GM12801 (cell line): Measurements from ENCODE around the gene SFMBT1.

Source experiments
- TF ChIP-seq, protein P1 (sequence below): IDR thresholded peaks from one replicate; pipeline ENCODE4 v1.5.1; 2011; ENCODE audit warnings: control low read depth; ENCODE audit not compliant: insufficient read length; ENCODE audit errors: extremely low read depth

The SFMBT1 gene

DNA sequence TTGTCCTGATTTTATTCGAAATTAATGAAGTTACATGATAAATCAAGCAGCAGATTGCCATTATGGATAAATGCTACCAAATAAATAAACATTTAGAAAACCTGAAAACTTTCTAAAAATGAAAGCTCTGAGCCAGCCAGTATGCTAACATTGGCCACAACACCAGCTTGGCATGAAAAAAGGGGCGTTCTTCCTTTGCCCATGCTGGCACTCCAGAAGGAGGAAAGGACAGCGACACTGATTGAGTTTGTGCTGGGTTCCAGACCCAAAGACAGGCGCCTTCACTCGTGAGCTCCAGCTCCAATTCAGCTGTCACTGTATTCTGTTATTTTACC is 153.6 kb downstream of the SFMBT1 start:
- TF ChIP-seq, protein P1, sequence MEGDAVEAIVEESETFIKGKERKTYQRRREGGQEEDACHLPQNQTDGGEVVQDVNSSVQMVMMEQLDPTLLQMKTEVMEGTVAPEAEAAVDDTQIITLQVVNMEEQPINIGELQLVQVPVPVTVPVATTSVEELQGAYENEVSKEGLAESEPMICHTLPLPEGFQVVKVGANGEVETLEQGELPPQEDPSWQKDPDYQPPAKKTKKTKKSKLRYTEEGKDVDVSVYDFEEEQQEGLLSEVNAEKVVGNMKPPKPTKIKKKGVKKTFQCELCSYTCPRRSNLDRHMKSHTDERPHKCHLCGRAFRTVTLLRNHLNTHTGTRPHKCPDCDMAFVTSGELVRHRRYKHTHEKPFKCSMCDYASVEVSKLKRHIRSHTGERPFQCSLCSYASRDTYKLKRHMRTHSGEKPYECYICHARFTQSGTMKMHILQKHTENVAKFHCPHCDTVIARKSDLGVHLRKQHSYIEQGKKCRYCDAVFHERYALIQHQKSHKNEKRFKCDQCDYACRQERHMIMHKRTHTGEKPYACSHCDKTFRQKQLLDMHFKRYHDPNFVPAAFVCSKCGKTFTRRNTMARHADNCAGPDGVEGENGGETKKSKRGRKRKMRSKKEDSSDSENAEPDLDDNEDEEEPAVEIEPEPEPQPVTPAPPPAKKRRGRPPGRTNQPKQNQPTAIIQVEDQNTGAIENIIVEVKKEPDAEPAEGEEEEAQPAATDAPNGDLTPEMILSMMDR, result no peak

DNA sequence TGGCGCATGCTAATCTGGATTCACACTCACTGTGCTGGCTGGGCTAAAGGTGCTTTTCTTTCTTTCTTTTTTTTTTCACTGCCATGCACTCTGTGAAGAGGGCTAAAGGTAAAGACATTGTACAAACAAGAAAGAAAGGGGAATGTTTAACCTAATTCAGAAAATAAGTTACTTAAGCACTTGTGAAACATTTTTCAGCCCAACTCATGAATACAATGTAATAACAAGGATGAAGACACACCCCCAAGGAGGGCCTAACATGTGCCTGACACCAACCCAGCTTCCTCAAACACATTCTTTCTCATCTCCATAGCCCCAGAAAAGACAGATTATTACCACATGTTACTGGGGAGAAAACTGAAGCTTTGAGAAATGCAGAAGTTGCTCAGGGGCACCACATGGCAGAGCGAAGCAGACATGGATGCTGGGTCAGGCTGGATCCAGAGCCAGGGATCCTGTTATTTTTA is 154.2 kb downstream of the SFMBT1 start:
- TF ChIP-seq, protein P1, result no peak

DNA sequence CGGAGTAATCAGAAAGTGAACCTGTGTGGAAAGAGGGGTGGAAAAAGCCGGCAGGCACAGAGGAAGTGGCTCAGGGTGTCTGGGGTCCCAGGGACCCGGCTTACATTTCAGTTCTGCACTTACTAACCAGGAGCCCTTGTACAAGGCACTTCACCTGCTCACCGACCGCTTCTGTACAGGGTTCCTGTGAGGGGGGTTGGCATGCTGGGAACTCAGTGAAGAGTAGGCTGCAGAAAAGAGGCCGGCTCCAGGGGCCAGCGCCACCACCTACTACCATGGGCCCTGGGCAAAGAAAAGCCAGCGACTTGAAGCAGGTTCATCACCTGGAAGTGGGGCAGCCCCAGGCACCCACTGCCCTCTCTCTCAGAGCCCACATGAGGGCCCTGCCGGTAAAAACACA is 154.7 kb downstream of the SFMBT1 start:
- TF ChIP-seq, protein P1, result no peak

DNA sequence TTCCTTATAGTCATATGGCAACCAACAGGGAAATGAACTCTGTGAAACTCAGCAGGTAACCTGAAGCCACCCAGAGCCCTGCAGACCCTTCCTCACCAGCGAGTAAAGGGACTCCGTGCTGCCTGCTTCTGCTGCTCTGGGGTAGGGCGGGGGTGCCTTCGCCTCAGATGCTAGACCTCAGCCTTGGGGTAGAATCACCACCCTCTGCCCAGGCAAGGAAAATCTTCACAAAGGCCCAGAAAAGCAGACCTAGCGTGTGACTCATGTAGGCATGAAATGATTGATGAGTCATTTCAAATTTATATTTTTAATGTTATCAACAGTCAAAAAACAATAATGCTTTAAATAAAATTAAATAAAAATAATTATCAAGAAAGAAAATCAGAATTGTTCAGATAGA is 155.1 kb downstream of the SFMBT1 start:
- TF ChIP-seq, protein P1, result no peak

DNA sequence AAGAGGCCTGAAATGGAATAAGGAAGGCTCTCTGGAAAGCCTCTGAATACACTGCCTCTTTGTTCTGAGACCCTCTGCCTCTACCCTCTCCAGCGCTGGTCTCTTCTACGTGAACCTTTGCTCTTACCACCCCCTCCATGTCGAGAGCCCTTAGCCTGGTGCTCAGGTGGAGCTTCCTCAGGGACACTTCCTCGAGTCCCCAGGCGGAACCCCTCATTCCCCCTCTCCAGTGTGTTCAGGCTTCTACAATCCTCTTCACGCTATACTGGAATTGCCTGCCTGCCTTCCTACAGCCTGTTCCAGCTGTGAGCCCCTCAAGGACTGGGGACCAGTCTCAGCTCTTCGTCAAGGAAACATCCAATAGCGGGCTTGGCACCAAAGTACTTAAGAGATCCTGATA is 156.0 kb downstream of the SFMBT1 start:
- TF ChIP-seq, protein P1, result no peak

DNA sequence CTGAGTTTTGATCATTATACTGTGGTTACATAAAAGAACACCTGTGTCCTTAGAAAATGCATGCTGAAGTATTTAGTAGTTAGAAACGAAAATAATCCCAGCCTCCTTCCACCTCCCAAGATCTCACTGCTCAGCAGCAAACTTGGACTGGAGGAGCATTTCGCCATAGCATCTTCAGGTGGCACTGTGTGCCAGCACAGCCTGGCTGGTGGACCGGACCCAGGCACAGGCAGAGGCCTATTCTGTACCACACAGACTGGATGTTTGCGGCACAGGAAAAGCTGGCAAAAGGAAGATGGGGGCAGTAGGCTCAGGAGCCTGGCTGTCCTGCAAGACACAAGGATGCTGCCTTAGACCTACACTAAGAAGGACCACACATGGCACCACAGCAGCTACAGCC is 158.7 kb downstream of the SFMBT1 start:
- TF ChIP-seq, protein P1, result no peak

DNA sequence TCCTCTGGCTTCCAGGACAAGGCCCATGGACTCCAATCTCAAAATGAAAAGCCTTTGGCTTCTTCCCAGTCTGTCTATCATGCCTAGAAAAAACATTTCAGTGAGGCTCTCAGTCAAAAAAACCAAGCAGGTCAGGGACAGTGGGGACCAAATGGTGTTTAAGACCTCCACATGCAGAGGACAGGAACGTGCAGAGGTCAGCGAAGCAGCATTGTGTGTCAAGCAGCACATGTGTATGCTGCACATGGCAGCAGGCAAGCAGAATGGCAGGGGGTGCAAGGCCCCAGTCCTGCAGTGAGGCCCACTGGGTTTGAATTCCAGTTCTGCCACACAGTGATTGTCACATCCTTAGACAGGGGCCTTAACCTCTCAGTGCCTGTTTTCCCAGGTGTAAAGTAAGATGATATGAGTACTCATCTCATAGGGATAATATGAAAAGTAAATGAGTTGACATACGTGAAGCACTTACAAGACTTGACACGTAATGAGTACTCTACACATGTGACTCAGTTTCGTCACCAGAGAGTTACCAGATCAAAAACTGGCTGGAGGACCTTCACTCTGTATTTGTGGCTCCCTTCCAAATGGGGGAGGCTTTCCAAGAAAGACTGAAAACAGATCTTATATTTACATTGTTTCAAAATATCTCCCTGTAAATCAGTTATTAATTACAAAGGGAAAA is 159.7 kb downstream of the SFMBT1 start:
- TF ChIP-seq, protein P1, result no peak
